HCT116 (cell line): ENCODE results near the gene OSBPL10.

Experiments
- CTCF ChIP-seq, 3 experiments: fragments of 200-600 bp in 1 of 3; sonication (generic) in 1 of 3; IDR thresholded peaks in 2 of 3; conservative IDR thresholded peaks in 1 of 3; 2 replicates each; pipeline ENCODE4 v1.5.1; 2012 to 2017; ENCODE audit warnings: low read depth in 2 of 3, low read length in 2 of 3, antibody characterized with exemption in 1 of 3, borderline replicate concordance in 1 of 3, control low read depth in 1 of 3, mild to moderate bottlenecking in 1 of 3, mixed read lengths in 1 of 3, mixed run types in 1 of 3, moderate library complexity in 1 of 3; ENCODE audit not compliant: insufficient read depth in 1 of 3
- EGR1 ChIP-seq: IDR thresholded peaks from 2 replicates; pipeline ENCODE4 v1.6.1; 2012; ENCODE audit warnings: low read depth
- ELF1 ChIP-seq: IDR thresholded peaks from 2 replicates; pipeline ENCODE4 v1.6.1; 2012; ENCODE audit warnings: low read depth, borderline replicate concordance
- EZH2 ChIP-seq: fragments of 200-600 bp; sonication (generic); IDR thresholded peaks from 2 replicates; pipeline ENCODE4 v1.6.1; 2017; ENCODE audit warnings: antibody characterized with exemption, mixed run types
- EZH2phosphoT487 ChIP-seq: fragments of 200-600 bp; IDR thresholded peaks from 2 replicates; pipeline ENCODE4 v1.6.1; 2018; ENCODE audit warnings: antibody characterized with exemption, borderline replicate concordance
- POLR2A ChIP-seq: IDR thresholded peaks from 2 replicates; pipeline ENCODE4 v1.7.0; 2011; ENCODE audit warnings: borderline replicate concordance; ENCODE audit not compliant: insufficient read depth, insufficient read length; ENCODE audit errors: extremely low read depth
- POLR2AphosphoS5 ChIP-seq: IDR thresholded peaks from 2 replicates; pipeline ENCODE4 v1.6.1; 2011; ENCODE audit warnings: mild to moderate bottlenecking, low read depth, low read length, moderate library complexity
- YY1 ChIP-seq: IDR thresholded peaks from 2 replicates; pipeline ENCODE4 v1.6.1; 2011; ENCODE audit warnings: low read length, low read depth, moderate library complexity, mild to moderate bottlenecking; ENCODE audit not compliant: insufficient replicate concordance; ENCODE audit errors: extremely low read depth
- ZFX ChIP-seq: fragments of 450-650 bp; IDR thresholded peaks from 2 replicates; pipeline ENCODE4 v1.6.1; 2017
- ZNF274 ChIP-seq: fragments of 200-500 bp; sonication (Bioruptor generic); IDR thresholded peaks from 2 replicates; pipeline ENCODE4 v1.6.1; 2014; ENCODE audit warnings: mild to moderate bottlenecking, low read depth, low read length, inconsistent platforms
- TF ChIP-seq, protein P1 (sequence below): IDR thresholded peaks from 2 replicates; pipeline ENCODE4 v1.6.1; 2012; ENCODE audit warnings: low read depth

DNA sequence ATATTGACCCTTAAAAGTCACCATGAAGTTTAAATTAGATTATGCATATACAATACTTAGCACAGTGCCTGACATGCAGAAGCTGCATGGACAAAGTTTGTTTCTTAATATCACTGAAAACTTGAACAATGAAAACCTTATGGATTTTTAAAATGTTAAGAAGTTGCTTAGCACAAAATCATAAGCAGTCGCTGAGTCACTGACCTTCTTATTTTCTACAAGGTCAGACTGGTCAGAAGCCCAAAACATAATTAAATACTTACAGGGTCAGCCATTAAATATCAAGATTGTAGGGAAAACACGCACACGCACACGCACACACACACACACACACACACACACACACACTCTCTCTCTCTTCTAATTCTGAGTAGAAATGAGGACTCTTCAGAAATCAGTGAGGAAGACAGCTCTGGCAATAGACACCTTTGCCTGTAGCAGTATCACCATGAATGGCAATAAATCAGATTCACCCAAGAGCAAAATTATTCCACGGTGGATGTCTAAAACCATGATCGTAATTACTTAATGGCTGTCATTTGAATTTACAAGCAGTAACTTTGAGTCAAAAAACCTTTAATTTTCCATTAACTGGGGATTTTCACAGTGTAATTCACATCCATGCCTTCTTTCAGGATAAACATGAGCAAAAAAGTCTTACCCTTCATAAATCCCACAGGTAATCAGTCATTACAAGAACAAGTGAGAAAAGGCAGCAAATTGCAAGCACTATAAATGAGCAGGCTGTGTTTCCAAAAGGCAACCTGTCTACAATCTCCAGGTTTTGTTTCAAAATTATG is 147.5 kb downstream of the OSBPL10 start:
- TF ChIP-seq ZNF274: no peak
- no peak for TF ChIP-seq CTCF (IDR thresholded peaks at IDR 0.05 in 2 of 3, conservative IDR thresholded peaks at IDR 0.05 in 1 of 3; ENCODE audit: borderline replicate concordance in 1 of 3, insufficient read depth in 1 of 3, low read depth in 2 of 3, low read length in 2 of 3)
- no peak for TF ChIP-seq EZH2
- TF ChIP-seq, protein P1, sequence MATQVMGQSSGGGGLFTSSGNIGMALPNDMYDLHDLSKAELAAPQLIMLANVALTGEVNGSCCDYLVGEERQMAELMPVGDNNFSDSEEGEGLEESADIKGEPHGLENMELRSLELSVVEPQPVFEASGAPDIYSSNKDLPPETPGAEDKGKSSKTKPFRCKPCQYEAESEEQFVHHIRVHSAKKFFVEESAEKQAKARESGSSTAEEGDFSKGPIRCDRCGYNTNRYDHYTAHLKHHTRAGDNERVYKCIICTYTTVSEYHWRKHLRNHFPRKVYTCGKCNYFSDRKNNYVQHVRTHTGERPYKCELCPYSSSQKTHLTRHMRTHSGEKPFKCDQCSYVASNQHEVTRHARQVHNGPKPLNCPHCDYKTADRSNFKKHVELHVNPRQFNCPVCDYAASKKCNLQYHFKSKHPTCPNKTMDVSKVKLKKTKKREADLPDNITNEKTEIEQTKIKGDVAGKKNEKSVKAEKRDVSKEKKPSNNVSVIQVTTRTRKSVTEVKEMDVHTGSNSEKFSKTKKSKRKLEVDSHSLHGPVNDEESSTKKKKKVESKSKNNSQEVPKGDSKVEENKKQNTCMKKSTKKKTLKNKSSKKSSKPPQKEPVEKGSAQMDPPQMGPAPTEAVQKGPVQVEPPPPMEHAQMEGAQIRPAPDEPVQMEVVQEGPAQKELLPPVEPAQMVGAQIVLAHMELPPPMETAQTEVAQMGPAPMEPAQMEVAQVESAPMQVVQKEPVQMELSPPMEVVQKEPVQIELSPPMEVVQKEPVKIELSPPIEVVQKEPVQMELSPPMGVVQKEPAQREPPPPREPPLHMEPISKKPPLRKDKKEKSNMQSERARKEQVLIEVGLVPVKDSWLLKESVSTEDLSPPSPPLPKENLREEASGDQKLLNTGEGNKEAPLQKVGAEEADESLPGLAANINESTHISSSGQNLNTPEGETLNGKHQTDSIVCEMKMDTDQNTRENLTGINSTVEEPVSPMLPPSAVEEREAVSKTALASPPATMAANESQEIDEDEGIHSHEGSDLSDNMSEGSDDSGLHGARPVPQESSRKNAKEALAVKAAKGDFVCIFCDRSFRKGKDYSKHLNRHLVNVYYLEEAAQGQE: no peak
- no peak for TF ChIP-seq YY1
- no peak for TF ChIP-seq EZH2phosphoT487
- TF ChIP-seq POLR2AphosphoS5: no peak
- no peak for TF ChIP-seq POLR2A
- TF ChIP-seq EGR1: no peak
- no peak for TF ChIP-seq ELF1
- TF ChIP-seq ZFX: no peak
